HG03558 (cell line): ENCODE data around the gene NKAIN1.

Experiments
- ATAC-seq: cut with Tn5 transposase; IDR thresholded peaks from one replicate; pipeline ENCODE4 v1.9.1; 2021; ENCODE audit warnings: moderate number of reproducible peaks; ENCODE audit not compliant: unreplicated experiment; ENCODE audit errors: extremely low read depth

Gene NKAIN1

DNA sequence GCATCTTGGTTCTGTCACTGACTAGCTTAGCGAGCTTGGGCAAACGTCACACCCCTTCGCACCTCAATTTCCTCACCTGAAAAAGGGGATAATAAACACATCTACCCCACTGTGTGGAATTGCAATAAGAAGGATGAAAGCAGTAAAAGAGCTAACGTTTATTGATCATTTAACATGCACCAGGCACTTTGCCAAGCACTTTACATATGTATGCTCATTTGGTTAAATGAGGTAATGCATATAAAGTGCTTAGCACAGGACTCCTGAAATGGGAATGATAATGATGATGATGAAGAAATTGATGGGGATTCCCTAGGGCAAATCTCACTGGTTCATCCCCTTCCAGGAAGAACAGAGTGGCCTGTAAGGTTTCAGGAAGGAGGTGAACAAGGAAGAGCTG lies 4.8 kb downstream of the NKAIN1 start:
- ATAC-seq, result no peak

- ATAC-seq, result no peak
Measured at GRCh38 chr1:31234123-31234708, 5.5 kb downstream of the NKAIN1 start.

- ATAC-seq, result no peak
Measured at GRCh38 chr1:31232689-31233088, 7.0 kb downstream of the NKAIN1 start.

DNA sequence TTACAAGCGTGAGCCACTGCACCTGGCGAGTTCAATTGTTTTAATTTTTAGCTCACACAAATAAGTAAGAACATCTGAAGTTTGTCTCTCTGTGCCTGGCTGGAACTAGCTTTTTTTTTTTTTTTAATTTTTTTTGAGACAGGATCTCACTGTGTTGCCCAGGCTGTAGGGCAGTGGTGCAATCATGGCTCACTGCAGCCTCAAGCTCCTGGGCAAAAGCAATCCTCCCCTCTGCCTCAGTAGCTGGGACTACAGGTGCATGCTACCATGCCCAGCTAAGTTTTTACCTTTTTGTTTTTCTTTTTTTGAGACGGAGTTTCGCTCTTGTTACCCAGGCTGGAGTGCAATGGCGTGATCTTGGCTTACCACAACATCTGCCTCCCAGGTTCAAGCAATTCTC lies 7.9 kb downstream of the NKAIN1 start:
- ATAC-seq, result no peak

GRCh38 chr1:31230378-31230777 lies 9.3 kb downstream of the NKAIN1 start:
- no peak for ATAC-seq

- no peak for ATAC-seq
Measured at GRCh38 chr1:31228986-31229385, 10.7 kb downstream of the NKAIN1 start.

DNA sequence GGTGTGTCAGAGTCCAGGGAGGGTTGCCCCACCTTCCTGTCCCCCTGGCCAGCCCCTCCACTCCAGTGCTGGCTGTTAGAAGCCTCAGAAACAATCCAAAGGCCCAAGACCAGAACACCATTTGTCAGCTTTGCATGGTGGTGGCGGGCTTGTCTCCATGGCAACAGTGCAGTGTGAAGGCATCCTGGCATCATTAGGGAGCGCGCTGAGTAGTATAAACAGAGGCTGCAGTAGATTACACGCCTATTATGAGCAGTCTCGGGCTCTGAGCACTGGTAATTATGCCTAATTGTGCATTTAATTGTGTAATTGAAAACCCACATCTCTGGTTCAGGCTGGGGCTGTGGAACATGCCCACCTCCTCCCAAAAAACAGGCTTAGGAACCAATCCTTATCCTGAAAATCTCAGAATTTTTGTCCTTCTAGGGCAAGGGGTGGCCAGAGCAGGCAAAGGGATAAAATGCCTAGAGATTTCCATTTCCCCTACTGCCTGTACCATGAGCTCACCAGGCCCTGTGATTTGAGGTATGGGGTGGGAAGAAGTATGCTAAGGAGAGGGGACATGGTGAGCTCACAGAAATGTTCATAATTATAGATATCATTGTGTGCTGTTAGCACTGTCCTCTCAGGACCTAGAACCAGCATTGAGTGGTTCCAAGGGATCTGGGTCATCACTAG lies 11.7 kb downstream of the NKAIN1 start:
- ATAC-seq, result no peak

- no peak for ATAC-seq
Measured at GRCh38 chr1:31224068-31224467, 15.6 kb downstream of the NKAIN1 start.

DNA sequence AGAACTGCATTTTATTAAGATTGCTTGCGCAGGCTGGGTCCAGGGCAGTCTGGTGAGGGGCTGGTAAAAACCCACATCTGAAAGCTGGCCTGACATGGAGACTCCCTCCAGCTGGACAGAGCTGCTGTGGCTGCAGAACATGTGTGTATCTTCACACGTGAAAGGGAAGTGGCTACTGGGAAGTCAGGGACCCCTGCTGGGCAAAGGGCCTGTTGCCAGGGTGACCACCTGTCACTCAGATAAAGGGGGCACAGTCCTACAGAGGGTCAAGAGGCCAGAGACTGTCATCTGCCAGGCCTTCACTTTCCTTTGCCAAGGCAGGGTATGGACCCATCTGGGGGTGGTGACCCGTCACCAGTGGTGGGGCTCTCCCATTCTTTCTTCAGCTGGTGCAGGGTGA lies 17.5 kb downstream of the NKAIN1 start:
- ATAC-seq, result no peak

GRCh38 chr1:31221072-31221471 lies 18.6 kb downstream of the NKAIN1 start:
- ATAC-seq, result no peak

- no peak for ATAC-seq
Measured at GRCh38 chr1:31219489-31219888, 20.2 kb downstream of the NKAIN1 start.

- no peak for ATAC-seq
Measured at GRCh38 chr1:31218705-31219104, 21.0 kb downstream of the NKAIN1 start.

DNA sequence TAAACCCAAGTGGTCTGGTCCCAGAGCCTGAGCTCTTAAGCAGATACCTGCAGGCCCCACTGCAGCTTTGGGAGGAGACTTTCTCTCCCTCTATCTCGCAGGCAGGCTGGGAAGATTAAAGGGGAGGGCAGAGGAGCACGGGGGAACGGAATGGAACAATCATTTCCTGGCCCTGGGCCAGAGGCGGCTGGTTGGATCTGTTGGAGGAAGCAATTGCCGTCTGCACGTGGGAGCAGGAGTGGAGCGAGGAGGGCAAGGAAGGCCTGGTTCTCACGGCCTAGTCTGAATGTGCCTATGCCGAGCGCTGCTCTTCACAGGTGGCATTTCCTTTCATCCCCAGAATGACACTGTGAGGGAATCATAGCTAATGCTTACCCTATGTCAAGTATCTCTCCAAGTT lies 23.7 kb downstream of the NKAIN1 start:
- ATAC-seq, result no peak

- no peak for ATAC-seq
Measured at GRCh38 chr1:31215065-31215570, 24.6 kb downstream of the NKAIN1 start.

DNA sequence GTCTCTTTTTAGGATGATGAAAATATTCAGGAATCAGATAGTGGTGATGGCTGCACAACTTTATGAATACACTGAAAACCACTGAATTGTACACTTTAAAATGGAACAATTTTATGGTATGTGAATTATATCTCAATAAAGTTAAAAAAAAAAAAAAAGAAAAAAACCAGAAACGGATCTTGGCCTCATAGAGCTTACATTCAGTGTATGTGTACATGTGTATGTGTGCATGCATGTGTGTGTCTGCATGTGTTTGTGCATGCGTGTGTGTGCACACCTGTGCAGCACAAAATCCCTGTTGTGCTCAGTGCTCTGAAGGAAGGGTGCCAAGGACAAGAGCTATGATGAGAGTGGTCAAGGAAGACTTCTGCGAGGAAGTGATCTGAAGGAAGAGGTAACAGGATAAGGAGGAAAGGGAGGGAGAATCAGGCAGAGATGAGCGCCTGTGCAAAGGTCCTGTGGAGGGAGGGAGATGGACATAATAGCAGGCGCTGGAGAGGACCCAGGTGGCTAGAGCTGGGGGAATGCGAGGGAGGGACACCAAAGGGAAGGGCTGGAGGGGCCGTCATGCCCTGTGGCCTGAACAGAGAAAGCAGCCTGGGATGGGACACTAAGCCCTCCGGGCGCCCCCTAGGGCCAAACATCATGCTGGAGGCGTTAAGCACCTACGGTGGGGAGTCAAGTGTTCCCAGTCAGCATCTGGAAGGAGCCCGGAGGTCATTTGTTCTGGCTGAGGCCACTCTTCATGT lies 25.2 kb downstream of the NKAIN1 start:
- ATAC-seq, result no peak

DNA sequence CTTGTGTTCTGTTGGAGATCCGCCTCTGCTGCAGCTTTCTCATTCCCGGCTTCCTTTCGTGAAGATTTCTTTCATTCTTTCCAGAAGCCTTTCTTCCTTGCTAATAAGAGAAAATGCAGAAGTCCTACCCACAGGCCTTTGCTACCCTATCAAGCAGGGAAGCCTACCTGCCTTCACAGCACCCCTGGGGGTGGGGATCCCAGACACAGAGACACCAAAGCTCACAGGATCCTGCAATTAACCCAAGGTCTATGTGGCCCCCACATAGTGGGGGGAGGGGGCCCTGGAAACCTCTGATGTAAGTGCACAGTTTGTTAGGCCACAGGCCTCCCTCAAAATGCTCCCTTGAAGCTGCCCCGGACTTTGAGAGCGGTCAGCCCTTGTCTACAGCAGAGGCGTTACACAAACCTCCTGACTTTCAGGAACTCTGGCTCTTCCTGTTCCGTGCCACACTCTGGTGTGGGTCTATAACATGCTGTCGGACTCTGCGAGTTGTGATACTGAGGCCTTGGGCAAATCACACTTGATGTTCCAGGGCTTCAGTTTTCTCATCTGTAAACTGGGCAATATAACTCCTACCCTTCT lies 31.2 kb downstream of the NKAIN1 start:
- no peak for ATAC-seq

DNA sequence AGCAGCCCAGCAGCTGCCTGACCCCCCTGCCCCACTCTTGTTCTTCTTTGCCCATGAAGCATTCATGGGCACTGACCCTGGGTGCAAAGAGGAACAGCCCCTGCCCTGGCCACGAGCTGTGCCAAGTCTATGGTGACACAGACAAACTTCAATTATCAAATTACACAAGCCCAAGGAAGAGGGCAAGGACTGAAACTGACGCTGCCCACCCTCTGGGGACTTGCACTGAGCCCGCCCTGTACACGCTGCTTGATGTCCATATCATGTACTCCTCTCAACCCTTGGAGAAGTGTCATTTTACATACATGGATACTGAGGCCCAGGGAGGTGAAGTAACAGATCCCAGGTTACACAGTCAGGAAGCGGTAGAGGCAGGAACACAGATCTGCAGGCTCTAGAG lies 32.1 kb downstream of the NKAIN1 start:
- ATAC-seq, result no peak

DNA sequence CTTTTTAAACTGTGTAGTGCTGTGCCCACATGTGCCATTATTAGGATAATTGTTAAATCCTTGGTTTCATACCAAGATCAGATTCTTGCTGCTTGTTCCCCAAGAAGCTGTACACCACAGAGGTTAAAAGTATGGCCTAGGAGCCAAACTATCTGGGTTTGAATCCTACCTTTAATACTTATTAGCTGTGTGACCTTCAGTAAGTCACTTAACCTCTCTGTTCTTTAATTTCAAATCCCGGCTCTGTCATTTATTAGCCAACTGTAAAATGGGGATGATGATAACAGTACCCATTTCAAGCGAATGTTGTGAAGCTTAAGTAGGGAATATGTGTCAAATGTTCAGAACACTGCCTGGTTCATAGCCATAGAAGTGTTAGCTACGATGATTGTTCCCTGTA lies 32.6 kb downstream of the NKAIN1 start:
- ATAC-seq, result no peak

- no peak for ATAC-seq
Measured at GRCh38 chr1:31203215-31203614, 36.5 kb downstream of the NKAIN1 start.

DNA sequence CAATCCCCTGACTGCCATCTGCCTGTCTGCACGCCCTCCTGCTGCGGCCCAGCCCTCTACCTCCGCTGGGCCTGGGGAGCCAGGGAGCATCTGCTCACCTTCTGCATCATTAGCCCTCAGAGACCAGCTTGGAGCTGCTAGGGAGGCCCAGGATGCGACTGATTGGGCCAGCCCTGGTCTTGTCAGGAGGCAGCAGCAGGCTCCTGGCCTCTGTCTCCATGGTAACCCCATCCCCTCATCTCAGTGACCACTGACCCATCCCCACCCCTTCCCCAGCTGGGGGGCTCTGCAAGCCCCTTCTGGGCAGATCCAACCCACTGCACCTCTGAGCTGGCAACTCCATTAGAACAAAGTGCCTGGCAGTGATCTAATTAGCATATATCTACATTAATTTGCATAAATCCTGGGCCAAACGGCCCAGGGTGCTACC lies 37.7 kb downstream of the NKAIN1 start:
- no peak for ATAC-seq

DNA sequence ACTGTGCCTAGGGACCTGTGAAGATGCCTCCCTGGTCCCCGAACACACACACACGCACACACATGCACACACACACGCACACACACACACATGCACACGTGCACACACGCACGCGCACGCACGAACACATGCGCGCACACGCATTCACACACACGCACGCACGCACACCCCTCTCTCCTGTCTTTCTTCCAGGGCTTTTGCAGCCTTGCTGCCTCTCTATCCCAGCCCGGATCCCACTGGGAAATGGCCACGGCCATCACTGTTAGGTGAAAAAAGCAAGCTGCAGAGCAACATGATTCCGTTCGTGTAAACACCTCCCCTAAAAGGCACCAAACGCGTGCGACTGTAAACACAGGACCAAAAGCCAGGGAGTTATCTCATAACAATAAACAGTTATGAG lies 39.7 kb downstream of the NKAIN1 start:
- no peak for ATAC-seq
